IMR-90 (cell line): ENCODE data around the gene SENP5. TPM values are rescaled to one million over a fixed set of nuclear protein-coding genes. Genes with fewer than 3 reads are reported as not detected.
"Not testable (repeated sequence)": the region's sequence is repeated elsewhere in the genome, so short reads cannot be mapped to it uniquely, and the experiment has no call there.

Source experiments
- ATAC-seq: fragments of 200-7000 bp; cut with Tn5 transposase; 2 replicates; pipeline ENCODE4 v1.9.1; 2020; ENCODE audit warnings: low read depth, mild to moderate bottlenecking, moderate library complexity
- BruUV-seq: library from RNA; stranded (reverse); fragments of 400-500 nt; replicated peaks from 2 replicates; lab custom pipeline; 2021; lab: Mats Ljungman, UMichigan
- CTCF ChIA-PET: fragments of 300-600 bp; formaldehyde crosslinking; extraction: SDS; loops from one replicate; lab custom pipeline; 2021; ENCODE audit warnings: antibody characterized with exemption; lab: Yijun Ruan, JAX
- POLR2A ChIA-PET: fragments of 300-600 bp; sonication (Branson Sonifier 250); formaldehyde crosslinking; loops from one replicate; lab custom pipeline; 2022; ENCODE audit warnings: antibody characterized with exemption; ENCODE audit not compliant: unreplicated experiment; lab: Charles Lee
- DNase-seq: peaks from one replicate; pipeline ENCODE4 v3.0.0; 2013
- H2AFZ ChIP-seq: replicated peaks from 2 replicates; pipeline ENCODE3; 2013; ENCODE audit warnings: low read length, mild to moderate bottlenecking; ENCODE audit not compliant: poor library complexity
- H2AK5ac ChIP-seq: 2 replicates; pipeline ENCODE4 v1.6.1; 2013; ENCODE audit warnings: low read depth, low read length, inconsistent platforms
- H2AK9ac ChIP-seq: replicated peaks from 2 replicates; pipeline ENCODE3; 2013; ENCODE audit warnings: mild to moderate bottlenecking, low read depth, low read length, moderate library complexity; ENCODE audit not compliant: poor library complexity
- H2BK120ac ChIP-seq: 2 replicates; pipeline ENCODE4 v1.6.1; 2013; ENCODE audit warnings: low read depth, low read length, inconsistent platforms
- H2BK15ac ChIP-seq: 3 replicates; pipeline ENCODE4 v1.6.1; 2013; ENCODE audit warnings: low read depth, low read length, inconsistent platforms
- H2BK20ac ChIP-seq: 2 replicates; pipeline ENCODE4 v1.6.1; 2013; ENCODE audit warnings: low read depth, mild to moderate bottlenecking, inconsistent platforms, low read length, moderate library complexity
- H2BK5ac ChIP-seq: 2 replicates; pipeline ENCODE4 v1.6.1; 2013; ENCODE audit warnings: mild to moderate bottlenecking, low read depth, low read length, inconsistent platforms; ENCODE audit not compliant: poor library complexity, severe bottlenecking
- H3K14ac ChIP-seq: replicated peaks from 2 replicates; pipeline ENCODE4 v1.6.1; 2013; ENCODE audit warnings: low read depth, low read length, inconsistent platforms
- H3K18ac ChIP-seq: 2 replicates; pipeline ENCODE4 v1.6.1; 2013; ENCODE audit warnings: low read depth, low read length, control low read depth
- H3K23ac ChIP-seq: 2 replicates; pipeline ENCODE4 v1.6.1; 2013; ENCODE audit warnings: low read depth, low read length, inconsistent platforms
- H3K27ac ChIP-seq: 2 replicates; pipeline ENCODE4 v1.5.1; 2013; ENCODE audit warnings: mild to moderate bottlenecking, control low read depth, low read length; ENCODE audit not compliant: insufficient read depth
- H3K27me3 ChIP-seq: 2 replicates; pipeline ENCODE4 v1.6.1; 2013; ENCODE audit warnings: low read length; ENCODE audit not compliant: control insufficient read depth, insufficient read depth
- H3K36me3 ChIP-seq: 2 replicates; pipeline ENCODE4 v1.6.1; 2013; ENCODE audit warnings: low read length, mixed read lengths; ENCODE audit not compliant: control insufficient read depth, insufficient read depth
- H3K4ac ChIP-seq: 2 replicates; pipeline ENCODE4 v1.6.1; 2013; ENCODE audit warnings: low read depth, low read length, inconsistent platforms
- H3K4me1 ChIP-seq: 2 replicates; pipeline ENCODE4 v1.6.1; 2013; ENCODE audit warnings: low read length, mixed read lengths; ENCODE audit not compliant: control insufficient read depth, insufficient read depth
- H3K4me2 ChIP-seq: 2 replicates; pipeline ENCODE4 v1.6.1; 2013; ENCODE audit warnings: low read depth, mild to moderate bottlenecking, control low read depth, low read length, moderate library complexity
- H3K4me3 ChIP-seq: 2 replicates; pipeline ENCODE4 v1.5.1; 2013; ENCODE audit warnings: low read depth, mild to moderate bottlenecking, control low read depth, low read length, moderate library complexity; ENCODE audit not compliant: insufficient read depth
- H3K56ac ChIP-seq: 2 replicates; pipeline ENCODE4 v1.6.1; 2013; ENCODE audit warnings: low read length, inconsistent platforms; ENCODE audit not compliant: insufficient read depth; ENCODE audit errors: extremely low read depth
- H3K79me1 ChIP-seq, 2 experiments: 2 replicates each; pipeline ENCODE4 v1.6.1; 2013; ENCODE audit warnings: low read length in 2 of 2, inconsistent platforms in 1 of 2, low read depth in 1 of 2
- H3K9ac ChIP-seq: 2 replicates; pipeline ENCODE4 v1.6.1; 2013; ENCODE audit warnings: low read depth, low read length, control low read depth
- H3K9me1 ChIP-seq: 2 replicates; pipeline ENCODE4 v1.6.1; 2013; ENCODE audit warnings: low read length, inconsistent platforms; ENCODE audit not compliant: insufficient read depth
- H3K9me3 ChIP-seq: 2 replicates; pipeline ENCODE4 v1.6.1; 2013; ENCODE audit warnings: low read length; ENCODE audit not compliant: control insufficient read depth, insufficient read depth
- H4K20me1 ChIP-seq: 2 replicates; pipeline ENCODE4 v1.6.1; 2013; ENCODE audit warnings: low read length, inconsistent platforms; ENCODE audit not compliant: insufficient read depth
- H4K5ac ChIP-seq: 2 replicates; pipeline ENCODE4 v1.6.1; 2013; ENCODE audit warnings: mild to moderate bottlenecking, low read depth, low read length, control low read depth
- H4K8ac ChIP-seq, 2 experiments: 2 replicates each; pipeline ENCODE4 v1.6.1; 2013; ENCODE audit warnings: low read depth in 2 of 2, low read length in 2 of 2, control low read depth in 1 of 2, inconsistent platforms in 1 of 2
- H4K91ac ChIP-seq: 2 replicates; pipeline ENCODE4 v1.6.1; 2013; ENCODE audit warnings: low read depth, low read length, inconsistent platforms; ENCODE audit not compliant: insufficient read depth
- WGBS, 2 experiments: methylation state at CpG; one replicate each; pipeline versions ENCODE4 v1.1.5 to v1.1.7; 2013; ENCODE audit warnings: missing lambda C conversion rate in 2 of 2; ENCODE audit not compliant: insufficient read length in 1 of 2; ENCODE audit errors: extremely low coverage in 2 of 2; 5-methylcytosine and 5-hydroxymethylcytosine counted together
- dilution Hi-C: fragments of 300-500 bp; cut with HindIII; formaldehyde crosslinking; loops from one replicate; pipeline ENCODE4 v1.14.3; 2018; ENCODE audit warnings: low sequenced_read_pairs; ENCODE audit not compliant: unreplicated experiment
- in situ Hi-C: fragments of 300-500 bp; cut with MboI; formaldehyde crosslinking; loops from 3 replicates; pipeline ENCODE4 v1.14.3; 2019; ENCODE audit warnings: low sequenced_read_pairs, inconsistent platforms, mixed read lengths
- intact Hi-C: fragments of 100-400 bp; cut with micrococcal nuclease; formaldehyde crosslinking; loops from 2 replicates; pipeline ENCODE4 v1.10.0; 2022
- polyA plus RNA-seq, 3 experiments: library from polyadenylated mRNA; depleted of rRNA; stranded (reverse); fragments of >200 nt; gene quantifications; 2 replicates each; pipeline ENCODE4 v1.2.3, GENCODE V29; 2012; ENCODE audit warnings: low replicate concordance in 1 of 3
- total RNA-seq: library from RNA; depleted of rRNA; stranded (reverse); fragments of >200 nt; gene quantifications from 2 replicates; pipeline ENCODE4 v1.2.3, GENCODE V29; 2012

The SENP5 gene
- total and polyA plus RNA-seq, 2 of the 4 experiments (the other 2 are of a cell fraction), result 7.4 to 44.4 TPM

DNA sequence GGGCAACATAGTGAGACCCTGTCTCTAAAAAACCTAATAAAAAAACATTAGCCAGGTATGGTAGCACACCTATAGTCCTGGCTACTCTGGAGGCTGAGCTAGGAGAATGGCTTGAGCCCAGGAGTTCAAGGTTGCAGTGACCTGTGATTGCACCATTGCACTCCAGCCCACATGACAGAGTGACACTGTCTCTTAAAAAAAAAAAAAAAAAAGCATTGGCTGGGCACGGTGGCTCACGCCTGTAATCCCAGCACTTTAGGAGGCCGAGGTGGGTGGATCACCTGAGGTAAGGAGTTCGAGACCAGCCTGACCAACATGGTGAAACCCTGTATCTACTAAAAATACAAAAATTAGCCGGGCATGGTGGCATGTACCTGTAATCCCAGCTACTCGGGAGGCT is 28.4 kb upstream of the SENP5 start:
- H3K4me2 ChIP-seq, H2BK20ac ChIP-seq, H3K9me1 ChIP-seq, POLR2A ChIA-PET, H2BK15ac ChIP-seq, H3K9ac ChIP-seq, H3K4me3 ChIP-seq, dilution Hi-C loops, H3K18ac ChIP-seq, H3K9me3 ChIP-seq, H2BK120ac ChIP-seq, H3K27me3 ChIP-seq, in situ Hi-C loops, H3K27ac ChIP-seq, H4K91ac ChIP-seq, H3K4me1 ChIP-seq, DNase-seq, H4K8ac ChIP-seq, H3K56ac ChIP-seq, intact Hi-C loops, H2AK9ac ChIP-seq, H2AFZ ChIP-seq, H4K5ac ChIP-seq, H3K79me1 ChIP-seq, H2BK5ac ChIP-seq, H3K36me3 ChIP-seq, BruUV-seq, CTCF ChIA-PET, H3K14ac ChIP-seq, H3K23ac ChIP-seq, H3K4ac ChIP-seq, H4K20me1 ChIP-seq, ATAC-seq, H2AK5ac ChIP-seq: not testable (repeated sequence)
- whole genome bisulfite sequencing, 2 experiments, result no CpG with 5 or more reads among the region's 6 CpGs
